HepG2 (cell line): ENCODE results near the gene SCN4B. TPM values are rescaled to one million over a fixed set of nuclear protein-coding genes. Genes with fewer than 3 reads are reported as not detected.

Experiments
- polyA plus RNA-seq, 8 experiments: library from polyadenylated mRNA; depleted of rRNA in 3 of 8; stranded (reverse) in 7 of 8; unstranded in 1 of 8; fragments of >200 nt; fragmentation: Illumina TruSeq in 4 of 8; extraction: Trizol in 4 of 8; gene quantifications; 2 replicates each; pipeline versions ENCODE4 v1.2.1 to v1.2.3, GENCODE V29; 2011 to 2016; ENCODE audit warnings: low read depth in 4 of 8, missing spikeins in 1 of 8, mixed read lengths in 1 of 8; ENCODE audit not compliant: insufficient read depth in 1 of 8
- total RNA-seq, 5 experiments: library from RNA; depleted of rRNA; stranded (reverse); fragments of >200 nt; fragmentation: Illumina TruSeq; extraction: Trizol; gene quantifications; 2 replicates each; pipeline ENCODE4 v1.2.3, GENCODE V29; 2016; ENCODE audit warnings: low read depth in 1 of 5
- TF ChIP-seq, protein P1 (sequence below): sonication (generic); formaldehyde crosslinking; IDR thresholded peaks from 2 replicates; pipeline ENCODE4 v1.4.0; 2020; ENCODE audit warnings: missing genetic modification reagents, borderline replicate concordance

The SCN4B gene
- total and polyA plus RNA-seq, 2 of the 13 experiments (the other 11 are each of a cell fraction or from before 2014, with no cell fraction given): 0.04 to 0.29 TPM

DNA sequence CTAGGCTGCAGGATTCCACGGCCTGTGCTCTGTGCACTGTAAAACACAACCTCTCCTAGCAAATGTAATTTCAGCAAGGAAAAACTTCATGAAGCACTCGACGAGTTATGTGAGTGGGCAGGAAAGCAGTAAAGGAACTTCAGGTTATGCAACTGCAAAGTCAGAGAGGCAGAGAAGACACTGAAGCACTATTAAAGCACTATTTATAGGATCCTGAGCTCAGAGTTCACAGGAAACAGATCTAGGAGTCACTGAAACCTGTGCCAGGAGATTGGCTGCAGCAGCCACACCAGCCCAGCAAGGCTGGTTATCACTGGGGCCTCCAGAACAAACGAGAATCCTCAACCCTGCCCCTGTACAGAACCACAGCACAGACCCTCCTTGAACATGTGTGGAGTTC is 68.4 kb downstream of the SCN4B start (continued):
- TF ChIP-seq, protein P1, sequence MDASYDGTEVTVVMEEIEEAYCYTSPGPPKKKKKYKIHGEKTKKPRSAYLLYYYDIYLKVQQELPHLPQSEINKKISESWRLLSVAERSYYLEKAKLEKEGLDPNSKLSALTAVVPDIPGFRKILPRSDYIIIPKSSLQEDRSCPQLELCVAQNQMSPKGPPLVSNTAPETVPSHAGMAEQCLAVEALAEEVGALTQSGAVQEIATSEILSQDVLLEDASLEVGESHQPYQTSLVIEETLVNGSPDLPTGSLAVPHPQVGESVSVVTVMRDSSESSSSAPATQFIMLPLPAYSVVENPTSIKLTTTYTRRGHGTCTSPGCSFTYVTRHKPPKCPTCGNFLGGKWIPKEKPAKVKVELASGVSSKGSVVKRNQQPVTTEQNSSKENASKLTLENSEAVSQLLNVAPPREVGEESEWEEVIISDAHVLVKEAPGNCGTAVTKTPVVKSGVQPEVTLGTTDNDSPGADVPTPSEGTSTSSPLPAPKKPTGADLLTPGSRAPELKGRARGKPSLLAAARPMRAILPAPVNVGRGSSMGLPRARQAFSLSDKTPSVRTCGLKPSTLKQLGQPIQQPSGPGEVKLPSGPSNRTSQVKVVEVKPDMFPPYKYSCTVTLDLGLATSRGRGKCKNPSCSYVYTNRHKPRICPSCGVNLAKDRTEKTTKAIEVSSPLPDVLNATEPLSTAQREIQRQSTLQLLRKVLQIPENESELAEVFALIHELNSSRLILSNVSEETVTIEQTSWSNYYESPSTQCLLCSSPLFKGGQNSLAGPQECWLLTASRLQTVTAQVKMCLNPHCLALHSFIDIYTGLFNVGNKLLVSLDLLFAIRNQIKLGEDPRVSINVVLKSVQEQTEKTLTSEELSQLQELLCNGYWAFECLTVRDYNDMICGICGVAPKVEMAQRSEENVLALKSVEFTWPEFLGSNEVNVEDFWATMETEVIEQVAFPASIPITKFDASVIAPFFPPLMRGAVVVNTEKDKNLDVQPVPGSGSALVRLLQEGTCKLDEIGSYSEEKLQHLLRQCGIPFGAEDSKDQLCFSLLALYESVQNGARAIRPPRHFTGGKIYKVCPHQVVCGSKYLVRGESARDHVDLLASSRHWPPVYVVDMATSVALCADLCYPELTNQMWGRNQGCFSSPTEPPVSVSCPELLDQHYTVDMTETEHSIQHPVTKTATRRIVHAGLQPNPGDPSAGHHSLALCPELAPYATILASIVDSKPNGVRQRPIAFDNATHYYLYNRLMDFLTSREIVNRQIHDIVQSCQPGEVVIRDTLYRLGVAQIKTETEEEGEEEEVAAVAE (CRISPR knock-in tag): peak; percentile 91

Other genes with a start within 250 kb of the SCN4B start
- not detected in 2 replicates for gene TMPRSS13, start 223.4 kb downstream of the SCN4B start, total RNA-seq (2016; rRNA removed; fragmentation: Illumina TruSeq; extraction: Trizol)
- not detected in 2 replicates for gene TMPRSS13, start 223.4 kb downstream of the SCN4B start, polyA plus RNA-seq (2011; rRNA removed)
- not detected in 2 replicates for gene IL10RA, start 166.4 kb downstream of the SCN4B start, total RNA-seq (2016; rRNA removed; fragmentation: Illumina TruSeq; extraction: Trizol)
- 0.03 TPM in 1 of 2 replicates, not detected in the other for gene IL10RA, start 166.4 kb downstream of the SCN4B start, polyA plus RNA-seq (2011; rRNA removed)
- gene TMPRSS4, start 75.7 kb downstream of the SCN4B start, total RNA-seq (2016; rRNA removed; fragmentation: Illumina TruSeq; extraction: Trizol): not detected in 2 replicates
- gene TMPRSS4, start 75.7 kb downstream of the SCN4B start, polyA plus RNA-seq (2011; rRNA removed): 0.18 and 0.32 TPM in 2 replicates
- not detected in 2 replicates for gene SMIM35, start 65.9 kb downstream of the SCN4B start, total RNA-seq (2016; rRNA removed; fragmentation: Illumina TruSeq; extraction: Trizol)
- 0.04 TPM in 1 of 2 replicates, not detected in the other for gene SMIM35, start 65.9 kb downstream of the SCN4B start, polyA plus RNA-seq (2011; rRNA removed)
- gene SCN2B, start 23.8 kb upstream of the SCN4B start, total RNA-seq (2016; rRNA removed; fragmentation: Illumina TruSeq; extraction: Trizol): 0.02 TPM in 1 of 2 replicates, not detected in the other
- 0.01 TPM in 2 replicates for gene SCN2B, start 23.8 kb upstream of the SCN4B start, polyA plus RNA-seq (2011; rRNA removed)
- 3.3 and 3.8 TPM in 2 replicates for gene JAML, start 72.2 kb upstream of the SCN4B start, total RNA-seq (2016; rRNA removed; fragmentation: Illumina TruSeq; extraction: Trizol)
- 2.0 and 2.8 TPM in 2 replicates for gene JAML, start 72.2 kb upstream of the SCN4B start, polyA plus RNA-seq (2011; rRNA removed)
- gene MPZL3, start 99.5 kb upstream of the SCN4B start, total RNA-seq (2016; rRNA removed; fragmentation: Illumina TruSeq; extraction: Trizol): 6.6 and 9.3 TPM in 2 replicates
- gene MPZL3, start 99.5 kb upstream of the SCN4B start, polyA plus RNA-seq (2011; rRNA removed): 4.5 and 5.3 TPM in 2 replicates
- 16.6 and 27.9 TPM in 2 replicates for gene MPZL2, start 111.5 kb upstream of the SCN4B start, total RNA-seq (2016; rRNA removed; fragmentation: Illumina TruSeq; extraction: Trizol)
- 41.0 and 53.7 TPM in 2 replicates for gene MPZL2, start 111.5 kb upstream of the SCN4B start, polyA plus RNA-seq (2011; rRNA removed)
- gene CD3E, start 151.9 kb upstream of the SCN4B start, total RNA-seq (2016; rRNA removed; fragmentation: Illumina TruSeq; extraction: Trizol): not detected in 2 replicates
- gene CD3E, start 151.9 kb upstream of the SCN4B start, polyA plus RNA-seq (2011; rRNA removed): not detected in 2 replicates
- 0.25 and 0.66 TPM in 2 replicates for gene CD3D, start 189.9 kb upstream of the SCN4B start, total RNA-seq (2016; rRNA removed; fragmentation: Illumina TruSeq; extraction: Trizol)
- gene CD3D, start 189.9 kb upstream of the SCN4B start, polyA plus RNA-seq (2011; rRNA removed): 6.6 and 7.2 TPM in 2 replicates
- not detected in 2 replicates for gene CD3G, start 191.5 kb upstream of the SCN4B start, total RNA-seq (2016; rRNA removed; fragmentation: Illumina TruSeq; extraction: Trizol)
- gene CD3G, start 191.5 kb upstream of the SCN4B start, polyA plus RNA-seq (2011; rRNA removed): not detected in 2 replicates
- 24.8 and 32.7 TPM in 2 replicates for gene UBE4A, start 206.8 kb upstream of the SCN4B start, total RNA-seq (2016; rRNA removed; fragmentation: Illumina TruSeq; extraction: Trizol)
- gene UBE4A, start 206.8 kb upstream of the SCN4B start, polyA plus RNA-seq (2011; rRNA removed): 14.7 and 15.1 TPM in 2 replicates
- 320 and 408 TPM in 2 replicates for gene ATP5MG, start 248.8 kb upstream of the SCN4B start, total RNA-seq (2016; rRNA removed; fragmentation: Illumina TruSeq; extraction: Trizol)
- gene ATP5MG, start 248.8 kb upstream of the SCN4B start, polyA plus RNA-seq (2011; rRNA removed): 209 and 260 TPM in 2 replicates